ENCODE results near the gene TAGLN3.

Gene TAGLN3

DNA sequence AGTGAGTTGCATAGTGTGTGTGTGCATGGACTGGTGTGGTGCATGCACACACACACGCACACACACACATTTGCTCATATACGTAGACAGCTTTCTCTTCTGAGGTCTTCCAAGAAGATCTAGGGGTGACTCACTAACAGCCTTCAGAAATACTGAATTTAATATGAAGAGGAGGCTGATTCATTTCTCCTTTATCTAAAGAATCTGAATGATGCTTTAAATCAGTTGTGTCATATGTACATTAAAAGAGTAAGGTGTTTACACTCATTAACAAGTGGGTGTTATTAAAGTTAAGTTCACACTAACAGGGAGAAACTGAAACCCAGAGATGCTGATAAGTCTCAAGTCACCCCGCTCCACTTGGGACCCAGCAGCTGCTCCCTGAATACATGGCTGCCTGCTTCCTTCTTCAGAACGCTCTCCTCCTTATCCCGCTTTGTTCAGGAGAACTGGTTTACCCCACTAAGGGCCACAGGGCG, 57.8 kb downstream of the TAGLN3 start:
- no peak for DNase-seq

DNA sequence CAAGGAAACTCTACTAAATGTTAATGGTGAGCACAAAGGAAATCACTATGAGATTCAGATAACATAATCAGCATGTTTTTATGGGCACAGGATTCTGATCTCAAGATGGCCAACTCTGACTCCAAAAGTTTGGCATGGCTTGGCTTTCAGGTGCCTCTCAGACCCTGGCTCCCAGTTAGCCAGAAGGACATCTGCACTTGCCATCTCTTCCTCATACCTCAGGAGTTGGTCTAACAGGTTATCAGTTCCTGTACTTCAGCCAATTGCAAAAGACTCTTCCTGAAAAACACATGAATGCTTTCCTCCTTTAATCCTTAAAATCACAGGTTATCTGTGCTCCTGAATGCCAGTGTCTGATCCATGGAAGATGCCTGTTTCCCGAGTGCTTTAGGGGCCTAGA, 60.8 kb downstream of the TAGLN3 start:
- no peak for DNase-seq

DNA sequence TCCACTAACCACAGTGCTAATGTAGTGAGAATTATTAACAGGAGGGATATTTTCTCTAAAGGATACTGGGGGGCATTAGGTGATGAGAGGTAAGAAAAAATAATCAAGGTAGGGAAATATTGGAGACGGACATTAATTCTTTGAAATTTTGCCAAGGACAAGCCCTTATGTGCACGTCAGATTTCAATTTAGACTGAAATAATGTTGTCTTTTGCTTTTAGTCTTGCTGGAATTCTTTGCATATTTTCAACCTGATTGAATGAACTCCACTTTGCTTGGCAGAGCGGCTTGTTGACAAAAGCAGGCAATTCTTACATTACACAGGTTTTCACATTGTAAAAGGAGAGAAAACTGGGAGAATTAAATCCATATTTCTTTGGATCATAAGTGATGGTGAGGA, 62.4 kb downstream of the TAGLN3 start:
- no peak for DNase-seq

All from islet precursor cell (in vitro differentiated cells).